ENCODE data around the gene PFN3.

GRCh38 chr5:177434942-177435738 lies 34.7 kb upstream of the PFN3 start:
- no peak for TF ChIP-seq TEAD4 (CRISPR knock-in tag; IDR thresholded peaks at IDR 0.05)
- no peak for TF ChIP-seq FOXJ3 (CRISPR knock-in tag; IDR thresholded peaks at IDR 0.05; ENCODE audit: borderline replicate concordance)
- TF ChIP-seq CTCF (IDR thresholded peaks at IDR 0.05), result no peak
- TF ChIP-seq ARID4B (CRISPR knock-in tag; IDR thresholded peaks at IDR 0.05; ENCODE audit: borderline replicate concordance), result no peak
- TF ChIP-seq ATF6 (CRISPR knock-in tag; IDR thresholded peaks at IDR 0.05), result no peak
- TF ChIP-seq NR1H2 (CRISPR knock-in tag; IDR thresholded peaks at IDR 0.05), result no peak
- TF ChIP-seq STAT6 (CRISPR knock-in tag; conservative IDR thresholded peaks at IDR 0.05; ENCODE audit: low read depth), result no peak
- no peak for TF ChIP-seq PREB (CRISPR knock-in tag; IDR thresholded peaks at IDR 0.05; ENCODE audit: borderline replicate concordance)
- no peak for TF ChIP-seq CBFB (CRISPR knock-in tag; IDR thresholded peaks at IDR 0.05; ENCODE audit: low read depth)
